ENCODE data around the gene RNF225. TPM values are rescaled to one million over a fixed set of nuclear protein-coding genes. Genes with fewer than 3 reads are reported as not detected.

RNF225 gene
- total and polyA plus RNA-seq, 9 of the 15 experiments (the other 6 are each of a cell fraction or from before 2014, with no cell fraction given) = 0.33 TPM; not detected in 8

DNA sequence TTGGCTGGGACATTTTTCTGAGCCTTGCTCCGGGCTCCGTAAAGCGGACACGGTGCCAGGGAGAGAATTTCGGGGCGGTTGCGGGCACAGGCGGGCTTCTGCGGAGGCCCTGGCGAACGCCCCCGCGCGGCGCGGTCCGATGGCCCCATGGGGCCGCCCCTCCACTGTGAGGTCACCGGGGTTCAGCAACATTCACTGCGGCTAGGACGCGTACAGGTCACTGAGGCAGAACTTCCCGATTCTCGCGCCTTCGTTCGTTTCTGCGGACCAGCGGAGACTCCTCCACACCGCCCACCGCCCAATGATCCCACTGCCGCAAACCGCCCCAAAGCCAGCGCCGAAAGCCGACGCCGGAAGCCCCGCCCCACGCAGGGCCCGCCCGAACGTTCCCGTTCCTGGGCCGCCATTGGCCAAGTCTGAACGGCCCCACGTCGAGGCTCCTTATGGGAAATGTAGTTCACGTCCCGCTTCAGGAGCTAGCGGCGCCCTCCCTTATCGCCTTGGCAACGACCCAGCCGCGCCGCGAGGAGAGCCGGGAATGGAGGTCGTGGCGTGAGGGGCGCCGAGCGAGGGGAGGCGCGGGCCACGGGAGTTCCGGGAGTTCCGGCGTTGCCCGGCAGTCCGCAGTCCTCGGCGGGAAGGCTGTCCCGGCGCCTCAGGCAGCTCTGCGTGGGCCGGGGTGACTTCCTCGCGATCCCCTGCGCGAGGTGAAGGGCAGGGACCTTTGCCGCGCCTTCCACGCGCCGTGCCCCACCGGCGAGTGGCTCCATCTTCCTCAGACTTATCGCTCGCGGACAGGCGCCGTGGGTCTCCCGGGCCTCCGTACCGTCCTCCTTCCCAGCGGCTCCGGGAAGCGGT, 12.9 kb downstream of the RNF225 start, which contains the start of gene ZNF584 (continued):
- TF ChIP-seq, protein P1, sequence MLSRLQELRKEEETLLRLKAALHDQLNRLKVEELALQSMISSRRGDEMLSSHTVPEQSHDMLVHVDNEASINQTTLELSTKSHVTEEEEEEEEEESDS (CRISPR knock-in tag; IDR thresholded peaks at IDR 0.05) = no peak
- TF ChIP-seq, protein P2, sequence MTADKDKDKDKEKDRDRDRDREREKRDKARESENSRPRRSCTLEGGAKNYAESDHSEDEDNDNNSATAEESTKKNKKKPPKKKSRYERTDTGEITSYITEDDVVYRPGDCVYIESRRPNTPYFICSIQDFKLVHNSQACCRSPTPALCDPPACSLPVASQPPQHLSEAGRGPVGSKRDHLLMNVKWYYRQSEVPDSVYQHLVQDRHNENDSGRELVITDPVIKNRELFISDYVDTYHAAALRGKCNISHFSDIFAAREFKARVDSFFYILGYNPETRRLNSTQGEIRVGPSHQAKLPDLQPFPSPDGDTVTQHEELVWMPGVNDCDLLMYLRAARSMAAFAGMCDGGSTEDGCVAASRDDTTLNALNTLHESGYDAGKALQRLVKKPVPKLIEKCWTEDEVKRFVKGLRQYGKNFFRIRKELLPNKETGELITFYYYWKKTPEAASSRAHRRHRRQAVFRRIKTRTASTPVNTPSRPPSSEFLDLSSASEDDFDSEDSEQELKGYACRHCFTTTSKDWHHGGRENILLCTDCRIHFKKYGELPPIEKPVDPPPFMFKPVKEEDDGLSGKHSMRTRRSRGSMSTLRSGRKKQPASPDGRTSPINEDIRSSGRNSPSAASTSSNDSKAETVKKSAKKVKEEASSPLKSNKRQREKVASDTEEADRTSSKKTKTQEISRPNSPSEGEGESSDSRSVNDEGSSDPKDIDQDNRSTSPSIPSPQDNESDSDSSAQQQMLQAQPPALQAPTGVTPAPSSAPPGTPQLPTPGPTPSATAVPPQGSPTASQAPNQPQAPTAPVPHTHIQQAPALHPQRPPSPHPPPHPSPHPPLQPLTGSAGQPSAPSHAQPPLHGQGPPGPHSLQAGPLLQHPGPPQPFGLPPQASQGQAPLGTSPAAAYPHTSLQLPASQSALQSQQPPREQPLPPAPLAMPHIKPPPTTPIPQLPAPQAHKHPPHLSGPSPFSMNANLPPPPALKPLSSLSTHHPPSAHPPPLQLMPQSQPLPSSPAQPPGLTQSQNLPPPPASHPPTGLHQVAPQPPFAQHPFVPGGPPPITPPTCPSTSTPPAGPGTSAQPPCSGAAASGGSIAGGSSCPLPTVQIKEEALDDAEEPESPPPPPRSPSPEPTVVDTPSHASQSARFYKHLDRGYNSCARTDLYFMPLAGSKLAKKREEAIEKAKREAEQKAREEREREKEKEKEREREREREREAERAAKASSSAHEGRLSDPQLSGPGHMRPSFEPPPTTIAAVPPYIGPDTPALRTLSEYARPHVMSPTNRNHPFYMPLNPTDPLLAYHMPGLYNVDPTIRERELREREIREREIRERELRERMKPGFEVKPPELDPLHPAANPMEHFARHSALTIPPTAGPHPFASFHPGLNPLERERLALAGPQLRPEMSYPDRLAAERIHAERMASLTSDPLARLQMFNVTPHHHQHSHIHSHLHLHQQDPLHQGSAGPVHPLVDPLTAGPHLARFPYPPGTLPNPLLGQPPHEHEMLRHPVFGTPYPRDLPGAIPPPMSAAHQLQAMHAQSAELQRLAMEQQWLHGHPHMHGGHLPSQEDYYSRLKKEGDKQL (CRISPR knock-in tag; IDR thresholded peaks at IDR 0.05; ENCODE audit: borderline replicate concordance) = no peak
- TF ChIP-seq, protein P3, sequence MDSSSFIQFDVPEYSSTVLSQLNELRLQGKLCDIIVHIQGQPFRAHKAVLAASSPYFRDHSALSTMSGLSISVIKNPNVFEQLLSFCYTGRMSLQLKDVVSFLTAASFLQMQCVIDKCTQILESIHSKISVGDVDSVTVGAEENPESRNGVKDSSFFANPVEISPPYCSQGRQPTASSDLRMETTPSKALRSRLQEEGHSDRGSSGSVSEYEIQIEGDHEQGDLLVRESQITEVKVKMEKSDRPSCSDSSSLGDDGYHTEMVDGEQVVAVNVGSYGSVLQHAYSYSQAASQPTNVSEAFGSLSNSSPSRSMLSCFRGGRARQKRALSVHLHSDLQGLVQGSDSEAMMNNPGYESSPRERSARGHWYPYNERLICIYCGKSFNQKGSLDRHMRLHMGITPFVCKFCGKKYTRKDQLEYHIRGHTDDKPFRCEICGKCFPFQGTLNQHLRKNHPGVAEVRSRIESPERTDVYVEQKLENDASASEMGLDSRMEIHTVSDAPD (CRISPR knock-in tag; IDR thresholded peaks at IDR 0.05) = no peak
- TF ChIP-seq, protein P4, sequence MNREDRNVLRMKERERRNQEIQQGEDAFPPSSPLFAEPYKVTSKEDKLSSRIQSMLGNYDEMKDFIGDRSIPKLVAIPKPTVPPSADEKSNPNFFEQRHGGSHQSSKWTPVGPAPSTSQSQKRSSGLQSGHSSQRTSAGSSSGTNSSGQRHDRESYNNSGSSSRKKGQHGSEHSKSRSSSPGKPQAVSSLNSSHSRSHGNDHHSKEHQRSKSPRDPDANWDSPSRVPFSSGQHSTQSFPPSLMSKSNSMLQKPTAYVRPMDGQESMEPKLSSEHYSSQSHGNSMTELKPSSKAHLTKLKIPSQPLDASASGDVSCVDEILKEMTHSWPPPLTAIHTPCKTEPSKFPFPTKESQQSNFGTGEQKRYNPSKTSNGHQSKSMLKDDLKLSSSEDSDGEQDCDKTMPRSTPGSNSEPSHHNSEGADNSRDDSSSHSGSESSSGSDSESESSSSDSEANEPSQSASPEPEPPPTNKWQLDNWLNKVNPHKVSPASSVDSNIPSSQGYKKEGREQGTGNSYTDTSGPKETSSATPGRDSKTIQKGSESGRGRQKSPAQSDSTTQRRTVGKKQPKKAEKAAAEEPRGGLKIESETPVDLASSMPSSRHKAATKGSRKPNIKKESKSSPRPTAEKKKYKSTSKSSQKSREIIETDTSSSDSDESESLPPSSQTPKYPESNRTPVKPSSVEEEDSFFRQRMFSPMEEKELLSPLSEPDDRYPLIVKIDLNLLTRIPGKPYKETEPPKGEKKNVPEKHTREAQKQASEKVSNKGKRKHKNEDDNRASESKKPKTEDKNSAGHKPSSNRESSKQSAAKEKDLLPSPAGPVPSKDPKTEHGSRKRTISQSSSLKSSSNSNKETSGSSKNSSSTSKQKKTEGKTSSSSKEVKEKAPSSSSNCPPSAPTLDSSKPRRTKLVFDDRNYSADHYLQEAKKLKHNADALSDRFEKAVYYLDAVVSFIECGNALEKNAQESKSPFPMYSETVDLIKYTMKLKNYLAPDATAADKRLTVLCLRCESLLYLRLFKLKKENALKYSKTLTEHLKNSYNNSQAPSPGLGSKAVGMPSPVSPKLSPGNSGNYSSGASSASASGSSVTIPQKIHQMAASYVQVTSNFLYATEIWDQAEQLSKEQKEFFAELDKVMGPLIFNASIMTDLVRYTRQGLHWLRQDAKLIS (CRISPR knock-in tag; IDR thresholded peaks at IDR 0.05) = no peak; the same call in 1 of the 2 replicates
- TF ChIP-seq, protein P5, sequence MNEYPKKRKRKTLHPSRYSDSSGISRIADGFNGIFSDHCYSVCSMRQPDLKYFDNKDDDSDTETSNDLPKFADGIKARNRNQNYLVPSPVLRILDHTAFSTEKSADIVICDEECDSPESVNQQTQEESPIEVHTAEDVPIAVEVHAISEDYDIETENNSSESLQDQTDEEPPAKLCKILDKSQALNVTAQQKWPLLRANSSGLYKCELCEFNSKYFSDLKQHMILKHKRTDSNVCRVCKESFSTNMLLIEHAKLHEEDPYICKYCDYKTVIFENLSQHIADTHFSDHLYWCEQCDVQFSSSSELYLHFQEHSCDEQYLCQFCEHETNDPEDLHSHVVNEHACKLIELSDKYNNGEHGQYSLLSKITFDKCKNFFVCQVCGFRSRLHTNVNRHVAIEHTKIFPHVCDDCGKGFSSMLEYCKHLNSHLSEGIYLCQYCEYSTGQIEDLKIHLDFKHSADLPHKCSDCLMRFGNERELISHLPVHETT (CRISPR knock-in tag; conservative IDR thresholded peaks at IDR 0.05 in 1 of 2, IDR thresholded peaks at IDR 0.05 in 1 of 2) = peak in 1 of 2 experiments; percentile 87; a peak in 2 of 4 replicates
- TF ChIP-seq DNMT1 (IDR thresholded peaks at IDR 0.05) (peak; percentile 20; the same call in 1 of the 2 replicates), HDAC3 (IDR thresholded peaks at IDR 0.05; ENCODE audit: borderline replicate concordance, partially characterized antibody) (no peak), SIRT6 (IDR thresholded peaks at IDR 0.05; ENCODE audit: low read depth, low read length) (no peak)
- TF ChIP-seq, protein P6, sequence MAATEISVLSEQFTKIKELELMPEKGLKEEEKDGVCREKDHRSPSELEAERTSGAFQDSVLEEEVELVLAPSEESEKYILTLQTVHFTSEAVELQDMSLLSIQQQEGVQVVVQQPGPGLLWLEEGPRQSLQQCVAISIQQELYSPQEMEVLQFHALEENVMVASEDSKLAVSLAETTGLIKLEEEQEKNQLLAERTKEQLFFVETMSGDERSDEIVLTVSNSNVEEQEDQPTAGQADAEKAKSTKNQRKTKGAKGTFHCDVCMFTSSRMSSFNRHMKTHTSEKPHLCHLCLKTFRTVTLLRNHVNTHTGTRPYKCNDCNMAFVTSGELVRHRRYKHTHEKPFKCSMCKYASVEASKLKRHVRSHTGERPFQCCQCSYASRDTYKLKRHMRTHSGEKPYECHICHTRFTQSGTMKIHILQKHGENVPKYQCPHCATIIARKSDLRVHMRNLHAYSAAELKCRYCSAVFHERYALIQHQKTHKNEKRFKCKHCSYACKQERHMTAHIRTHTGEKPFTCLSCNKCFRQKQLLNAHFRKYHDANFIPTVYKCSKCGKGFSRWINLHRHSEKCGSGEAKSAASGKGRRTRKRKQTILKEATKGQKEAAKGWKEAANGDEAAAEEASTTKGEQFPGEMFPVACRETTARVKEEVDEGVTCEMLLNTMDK (IDR thresholded peaks at IDR 0.05; ENCODE audit: borderline replicate concordance, insufficient read depth, low read depth, low read length, poor library complexity, severe bottlenecking) = peak; percentile 62
